Rectal smooth muscle tissue (tissue), 1 donor: ENCODE data around the gene POR.
A peak's percentile ranks its signal among the peaks of the same experiment; 100 is the strongest.

ENCODE experiments used
- H3K27ac ChIP-seq: one replicate; pipeline ENCODE4 v1.7.0; 2013; ENCODE audit warnings: low read depth, low read length, inconsistent platforms
- H3K27me3 ChIP-seq: one replicate; pipeline ENCODE4 v1.7.0; 2013; ENCODE audit warnings: low read length; ENCODE audit not compliant: control insufficient read depth, insufficient read depth
- H3K36me3 ChIP-seq: one replicate; pipeline ENCODE4 v1.7.0; 2013; ENCODE audit warnings: low read length; ENCODE audit not compliant: control insufficient read depth, insufficient read depth
- H3K4me1 ChIP-seq: one replicate; pipeline ENCODE4 v1.7.0; 2013; ENCODE audit warnings: low read length; ENCODE audit not compliant: control insufficient read depth, insufficient read depth
- H3K4me3 ChIP-seq: one replicate; pipeline ENCODE4 v1.7.0; 2013; ENCODE audit warnings: low read length
- H3K9ac ChIP-seq: one replicate; pipeline ENCODE4 v1.7.0; 2013; ENCODE audit warnings: low read length

POR gene

DNA sequence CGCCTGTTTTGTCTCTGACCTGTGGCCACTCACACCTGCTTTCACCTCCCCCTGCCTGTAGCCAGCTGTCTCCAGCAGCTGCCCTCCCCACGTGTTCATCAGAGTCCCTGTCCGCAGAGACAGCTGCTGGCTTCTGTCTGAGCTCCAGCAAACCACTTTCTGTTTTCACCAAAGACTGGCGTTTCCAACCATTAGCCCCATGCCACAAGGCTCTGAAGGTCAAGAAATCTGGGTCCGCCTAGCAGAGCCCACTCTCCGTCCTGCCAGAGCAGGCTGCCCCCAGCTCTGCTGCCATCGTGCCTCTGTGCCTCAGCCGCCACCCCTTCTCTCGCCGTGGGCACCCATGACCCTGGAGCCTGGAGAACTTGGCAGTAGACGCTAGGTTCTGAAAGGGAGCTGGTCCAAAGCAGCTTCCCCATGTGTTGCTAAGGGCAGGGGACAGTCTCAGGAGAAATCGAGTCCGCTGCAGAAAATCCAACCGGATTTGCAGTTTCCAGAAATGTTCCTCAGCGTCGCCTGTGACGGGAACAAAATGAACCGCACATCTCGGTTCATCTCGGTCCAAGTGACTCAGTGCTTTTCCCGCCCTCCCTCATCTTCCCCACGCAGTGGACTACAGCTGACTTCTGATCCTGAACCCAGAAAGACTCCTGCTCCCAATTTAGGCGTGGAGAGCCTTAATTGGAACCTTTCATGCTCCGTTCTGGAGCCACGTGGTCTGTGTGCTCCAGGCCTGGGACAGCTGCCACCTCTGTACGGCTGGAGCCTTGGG is 51.4 kb downstream of the POR start:
- H3K27me3 ChIP-seq = no peaks in the 10 kb centered on the region
- peaks cover 2% of the 10 kb centered on the region for H3K36me3 ChIP-seq
- peaks cover 44% of the 10 kb centered on the region for H3K4me1 ChIP-seq
- peak overlapping the region; percentile 97 for H3K27ac ChIP-seq
- peak overlapping the region; percentile 47 for H3K9ac ChIP-seq
- H3K4me3 ChIP-seq = peak overlapping the region; percentile 56

DNA sequence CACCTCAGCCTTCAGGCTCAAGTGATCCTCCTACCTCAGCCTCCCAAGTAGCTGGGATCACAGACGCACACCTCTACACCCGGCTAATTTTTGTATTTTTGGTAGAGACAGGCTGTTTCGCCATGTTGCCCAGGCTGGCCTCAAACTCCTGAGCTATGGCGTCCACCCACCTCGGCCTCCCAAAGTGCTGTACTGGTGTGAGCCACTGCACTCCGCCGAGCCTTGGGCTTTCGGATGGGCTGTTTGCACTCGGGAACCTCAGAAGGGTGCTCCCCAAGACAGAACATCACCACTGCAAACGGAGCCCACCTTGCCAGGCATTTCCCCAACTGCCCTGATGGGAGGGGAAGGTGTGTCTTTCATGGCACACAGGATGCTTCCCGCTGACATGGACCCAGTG is 52.1 kb downstream of the POR start:
- peak overlapping the region; percentile 97 for H3K27ac ChIP-seq
- no peak overlapping the region for H3K9ac ChIP-seq

DNA sequence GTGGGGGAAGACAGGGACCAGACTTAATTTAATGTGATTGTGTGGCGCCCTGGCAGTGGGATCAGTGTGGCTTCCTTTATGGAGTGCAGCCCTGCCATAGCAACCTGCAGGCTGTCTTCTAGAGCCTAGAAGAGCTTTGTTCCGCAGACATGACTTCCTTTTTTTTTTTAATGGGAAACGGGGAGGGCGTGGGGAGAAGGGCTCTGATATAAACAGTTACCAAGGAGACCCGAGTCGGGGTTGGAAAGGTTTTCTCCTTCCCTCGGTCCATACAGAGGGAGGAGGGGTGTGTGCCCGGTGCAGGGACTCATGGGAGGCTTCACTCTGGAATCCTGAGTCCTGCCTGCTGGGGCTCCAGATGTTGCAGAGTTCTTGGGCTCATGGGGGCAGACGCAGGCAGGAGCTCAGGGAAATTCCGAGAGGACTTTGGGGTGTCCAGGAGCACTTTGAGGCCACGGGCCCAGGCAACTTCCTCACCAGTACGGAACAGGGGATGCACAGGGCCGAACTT is 52.6 kb downstream of the POR start:
- Histone ChIP-seq H3K27me3 (no peaks in the 10 kb centered on the region), H3K4me1 (peaks cover 44% of the 10 kb centered on the region), H3K4me3 (peak overlapping the region; percentile 24), H3K27ac (peak overlapping the region; percentile 97), H3K9ac (no peak overlapping the region), H3K36me3 (peaks cover 2% of the 10 kb centered on the region)

More for the DNA sequence above, 52.1 kb downstream of the POR start:
- Histone ChIP-seq H3K27me3 (no peaks in the 10 kb centered on the region), H3K4me3 (no peak overlapping the region), H3K4me1 (peaks cover 44% of the 10 kb centered on the region), H3K36me3 (no peaks in the 10 kb centered on the region)

DNA sequence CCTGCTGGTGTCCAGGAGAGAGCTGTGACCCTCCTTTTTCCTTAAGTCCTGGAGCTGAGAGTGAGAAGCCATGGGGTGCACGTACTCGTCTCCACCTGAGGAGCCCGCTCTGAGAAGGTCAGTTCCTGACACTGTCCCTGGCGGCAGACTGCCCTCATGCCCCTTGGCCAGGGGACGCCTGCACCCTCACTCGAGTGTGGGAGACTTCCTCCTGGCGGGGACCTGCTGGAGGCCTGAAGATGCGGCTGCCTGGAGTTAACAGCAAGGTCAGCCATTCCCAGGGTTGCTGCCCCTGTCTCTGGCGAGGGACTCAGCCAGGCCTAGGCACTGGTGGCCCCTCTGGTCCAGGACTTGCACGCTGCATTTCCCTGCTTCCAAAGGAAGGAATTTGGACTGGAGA is 53.1 kb downstream of the POR start:
- Histone ChIP-seq H3K4me1 (peaks cover 44% of the 10 kb centered on the region), H3K4me3 (peak overlapping the region; percentile 24), H3K9ac (no peak overlapping the region), H3K27ac (peak overlapping the region; percentile 97), H3K27me3 (no peaks in the 10 kb centered on the region), H3K36me3 (peaks cover 2% of the 10 kb centered on the region)

DNA sequence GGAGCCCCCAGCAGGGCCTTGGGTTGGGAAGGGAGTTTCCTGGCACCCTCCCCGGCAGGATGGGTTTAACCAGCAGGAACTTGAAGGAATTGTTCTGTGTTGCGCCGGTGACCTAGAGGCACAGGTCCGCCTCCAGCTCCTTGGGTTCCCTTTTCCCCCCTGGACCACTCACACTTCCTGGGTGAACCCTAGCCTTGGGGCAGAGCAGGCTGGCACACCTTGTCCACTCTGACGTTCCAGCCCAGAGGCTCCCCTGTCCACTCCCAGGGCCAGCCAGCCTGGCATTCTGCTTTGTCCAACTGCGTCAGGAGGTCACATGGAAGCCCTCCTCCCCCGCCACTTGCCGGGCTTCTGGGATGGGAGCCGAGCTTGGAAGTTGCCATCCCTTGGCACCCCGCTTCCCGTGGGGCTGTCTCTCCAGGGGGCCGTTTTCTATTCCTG is 53.6 kb downstream of the POR start:
- Histone ChIP-seq H3K27me3 (no peaks in the 10 kb centered on the region), H3K4me3 (no peak overlapping the region), H3K4me1 (peaks cover 44% of the 10 kb centered on the region), H3K9ac (no peak overlapping the region), H3K27ac (peak overlapping the region; percentile 97), H3K36me3 (peaks cover 2% of the 10 kb centered on the region)

DNA sequence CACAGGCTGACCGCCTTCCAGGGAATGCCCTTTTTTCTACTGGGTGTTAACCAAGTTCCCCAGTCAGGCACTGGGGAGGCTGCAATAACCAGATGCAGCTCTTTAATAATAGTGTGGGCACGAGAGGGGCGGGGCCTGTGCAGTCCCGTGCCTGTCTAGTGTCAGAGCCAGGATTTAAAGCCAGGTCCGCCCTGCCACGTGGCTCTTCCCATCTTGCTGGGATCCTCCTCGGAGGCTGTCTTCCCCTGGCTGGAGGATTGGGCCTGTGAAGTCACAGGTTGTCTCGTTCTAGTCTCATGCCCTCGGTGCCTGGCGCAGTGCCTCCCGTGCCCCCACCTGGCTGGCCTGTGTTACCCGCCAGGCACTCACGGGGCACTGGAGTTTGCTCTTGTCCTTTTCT is 54.2 kb downstream of the POR start:
- H3K27me3 ChIP-seq = no peaks in the 10 kb centered on the region
- H3K27ac ChIP-seq = peak overlapping the region; percentile 97
- no peak overlapping the region for H3K4me3 ChIP-seq
- peaks cover 2% of the 10 kb centered on the region for H3K36me3 ChIP-seq
- peaks cover 44% of the 10 kb centered on the region for H3K4me1 ChIP-seq
- H3K9ac ChIP-seq = no peak overlapping the region

DNA sequence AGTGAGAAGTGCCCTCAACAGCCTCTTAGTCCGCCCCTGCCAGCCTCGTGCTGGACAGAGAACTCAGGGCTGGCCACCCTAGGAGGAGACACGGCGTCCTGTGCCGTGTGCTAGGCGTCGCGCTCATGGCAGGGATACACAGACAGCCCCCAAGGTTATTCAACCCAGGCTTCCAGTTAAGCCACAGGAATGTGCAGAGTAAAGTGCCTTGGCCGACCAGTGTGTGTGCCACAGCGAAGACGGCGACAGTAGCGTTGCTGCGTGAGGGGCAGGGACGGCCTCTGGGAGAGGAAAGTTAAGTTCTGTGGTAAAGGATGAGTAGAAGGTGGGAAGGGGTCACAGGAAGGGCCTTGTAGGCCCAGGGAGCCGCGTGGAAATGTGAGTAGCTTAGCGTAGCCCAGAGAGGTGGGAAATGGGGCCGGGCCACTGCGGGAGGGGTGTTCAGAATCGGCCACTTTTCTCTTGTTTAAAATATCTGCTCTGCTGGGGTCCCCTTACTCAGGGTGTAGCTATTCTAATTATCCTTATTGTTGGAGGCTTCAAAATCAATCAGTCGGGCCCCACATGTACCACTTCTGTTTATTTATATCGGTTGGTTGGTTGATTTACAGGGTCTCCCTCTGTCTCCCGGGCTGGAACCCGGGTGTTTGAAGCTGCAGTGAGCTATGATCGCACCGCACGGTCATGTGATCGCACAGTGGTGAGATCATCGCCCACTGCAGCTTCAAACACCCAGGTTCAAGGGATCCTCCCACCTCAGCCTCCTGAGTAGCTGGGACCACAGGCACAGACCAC is 54.9 kb downstream of the POR start:
- Histone ChIP-seq H3K4me1 (peaks cover 44% of the 10 kb centered on the region), H3K4me3 (no peak overlapping the region), H3K9ac (no peak overlapping the region), H3K36me3 (peaks cover 2% of the 10 kb centered on the region), H3K27ac (peak overlapping the region; percentile 97), H3K27me3 (no peaks in the 10 kb centered on the region)

DNA sequence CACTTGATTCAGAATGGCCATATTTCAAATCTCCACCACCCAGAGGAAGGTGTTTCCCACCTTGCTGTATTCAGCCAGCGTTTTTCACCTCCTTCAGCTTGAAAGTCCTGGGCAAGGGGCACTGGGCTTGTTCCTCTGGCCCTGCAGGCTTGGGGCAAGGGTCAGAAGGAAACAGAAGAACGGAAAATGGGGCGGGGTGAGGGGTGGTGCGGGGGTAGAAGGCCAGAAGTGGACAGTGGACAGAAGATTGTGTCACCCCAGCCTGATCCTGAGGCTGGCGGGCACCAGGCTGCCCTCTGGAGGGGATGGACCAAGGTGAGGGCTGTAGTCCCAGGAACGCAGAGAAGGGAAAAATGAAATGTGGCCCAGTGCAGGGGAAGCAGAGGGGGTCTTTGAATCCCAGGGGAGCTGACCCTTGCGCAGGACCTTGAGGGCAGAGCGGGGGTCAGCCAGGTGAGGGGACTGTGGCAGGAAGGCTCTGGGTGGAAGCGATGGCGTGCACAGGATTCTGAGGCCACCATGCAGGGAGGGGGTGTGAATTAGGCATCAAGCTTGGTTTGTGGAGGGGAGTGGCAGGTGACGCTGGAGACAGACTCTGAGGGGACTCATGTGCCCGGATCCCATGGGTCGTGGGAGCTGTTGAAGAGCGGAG is 56.5 kb downstream of the POR start:
- no peak overlapping the region for H3K4me3 ChIP-seq
- peaks cover 34% of the 10 kb centered on the region for H3K4me1 ChIP-seq
- H3K27ac ChIP-seq = no peak overlapping the region
- no peak overlapping the region for H3K9ac ChIP-seq
- no peaks in the 10 kb centered on the region for H3K27me3 ChIP-seq
- peaks cover 2% of the 10 kb centered on the region for H3K36me3 ChIP-seq

DNA sequence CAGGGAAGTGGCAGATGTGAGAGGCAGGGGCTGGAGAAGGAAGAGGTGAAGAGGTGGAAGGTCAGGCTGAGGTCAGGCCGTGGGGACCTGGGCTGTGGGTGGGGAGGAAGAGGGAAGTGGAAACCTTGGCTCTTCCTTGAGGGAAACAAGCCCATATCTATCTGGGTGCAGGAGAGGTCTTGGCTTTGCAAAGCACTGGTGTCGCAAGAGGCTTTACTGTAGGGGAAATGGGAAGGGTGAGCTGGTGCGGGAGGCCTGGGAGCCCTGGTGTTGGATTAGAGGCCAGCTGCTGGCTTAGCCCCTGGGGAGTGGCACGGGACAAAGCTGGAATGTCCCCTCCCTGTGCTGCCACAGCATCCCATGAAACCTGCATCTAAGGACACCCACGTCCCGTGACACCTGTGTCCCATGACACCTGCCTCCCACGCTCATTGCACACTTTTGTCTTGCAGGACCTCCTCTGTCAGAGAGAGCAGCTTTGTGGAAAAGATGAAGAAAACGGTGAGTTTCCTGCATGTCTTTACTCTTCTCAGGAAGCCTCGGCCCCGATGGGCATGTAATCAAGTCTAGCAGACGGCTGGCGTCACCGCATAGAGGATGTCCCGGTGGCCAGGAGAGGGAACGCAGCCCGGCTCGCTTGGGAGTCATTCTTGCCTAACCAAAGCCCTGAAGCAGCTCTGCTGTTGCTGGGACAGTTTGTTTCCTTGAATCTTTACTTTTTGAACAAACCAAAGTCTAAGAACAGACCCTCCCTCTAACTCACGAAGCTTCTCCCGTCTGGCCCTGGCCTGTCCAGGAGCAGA is 57.2 kb downstream of the POR start:
- peaks cover 2% of the 10 kb centered on the region for H3K36me3 ChIP-seq
- H3K4me1 ChIP-seq = peaks cover 27% of the 10 kb centered on the region
- no peak overlapping the region for H3K9ac ChIP-seq
- no peak overlapping the region for H3K27ac ChIP-seq
- no peaks in the 10 kb centered on the region for H3K27me3 ChIP-seq
- no peak overlapping the region for H3K4me3 ChIP-seq

DNA sequence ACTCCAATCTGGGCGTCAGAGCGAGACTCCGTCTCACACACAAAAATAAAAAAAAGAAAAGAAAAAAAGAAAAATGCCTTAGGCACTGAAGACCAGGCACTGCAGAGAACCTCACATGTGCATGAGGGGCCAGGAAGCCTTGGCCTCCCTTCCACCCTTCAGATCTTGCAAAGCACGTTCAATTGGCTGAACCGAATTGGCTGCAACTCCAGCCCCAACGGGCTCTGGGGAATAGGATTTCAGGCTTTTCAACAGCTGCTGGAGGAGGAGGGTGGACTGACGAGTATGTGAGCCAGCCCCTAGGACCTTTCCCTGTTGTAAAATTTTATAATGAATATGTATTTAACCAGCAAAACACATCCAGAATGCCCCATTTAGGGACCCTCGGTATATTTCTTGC is 62.8 kb downstream of the POR start:
- no peak overlapping the region for H3K9ac ChIP-seq
- no peaks in the 10 kb centered on the region for H3K27me3 ChIP-seq
- H3K36me3 ChIP-seq = peaks cover 8% of the 10 kb centered on the region
- no peak overlapping the region for H3K4me3 ChIP-seq
- no peaks in the 10 kb centered on the region for H3K4me1 ChIP-seq
- no peak overlapping the region for H3K27ac ChIP-seq

DNA sequence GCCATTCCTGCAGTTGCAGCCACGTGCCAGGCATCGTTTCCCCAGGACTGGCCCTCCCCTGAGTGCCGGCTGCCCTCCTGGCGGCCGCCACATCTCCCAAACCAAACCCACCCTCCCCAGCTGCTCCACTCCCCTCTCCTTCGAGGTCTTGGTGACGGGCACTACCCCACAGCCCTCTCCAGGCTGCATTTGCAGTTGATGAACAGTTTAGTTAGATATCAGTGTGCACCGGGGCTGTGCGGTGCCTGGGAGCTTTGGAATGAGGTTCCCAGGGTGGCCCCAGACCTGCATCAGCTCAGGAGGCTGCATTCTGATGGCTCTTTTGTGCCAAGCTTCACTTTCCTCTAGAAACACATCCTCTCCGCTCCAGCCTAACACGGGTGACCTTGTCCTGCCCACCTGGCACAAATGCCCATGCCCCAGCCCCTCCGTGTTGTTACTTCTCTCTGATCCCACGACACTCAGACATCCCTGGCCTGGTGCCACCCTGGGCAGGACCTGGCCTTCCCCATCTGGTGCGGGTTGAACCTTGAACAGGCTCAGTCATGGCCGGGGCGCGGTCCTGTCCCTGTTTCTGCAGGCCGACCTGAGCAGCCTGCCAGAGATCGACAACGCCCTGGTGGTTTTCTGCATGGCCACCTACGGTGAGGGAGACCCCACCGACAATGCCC is 64.9 kb downstream of the POR start:
- H3K27me3 ChIP-seq = no peaks in the 10 kb centered on the region
- H3K36me3 ChIP-seq = peaks cover 12% of the 10 kb centered on the region
- H3K4me3 ChIP-seq = no peak overlapping the region
- H3K27ac ChIP-seq = no peak overlapping the region
- no peaks in the 10 kb centered on the region for H3K4me1 ChIP-seq
- H3K9ac ChIP-seq = no peak overlapping the region
